Bronchial epithelial cell (primary cell): ENCODE results near the gene SH2D1B. TPM values are rescaled to one million over a fixed set of nuclear protein-coding genes. Genes with fewer than 3 reads are reported as not detected.

Experiments
- DNase-seq: peaks from one replicate; pipeline ENCODE4 v3.0.0-alpha.2; 2010; ENCODE audit warnings: low read depth
- FAIRE-seq: peaks from 2 replicates; lab custom pipeline; 2011; peaks lifted over from hg19 to GRCh38; lab: Jason Lieb, UNC
- H3K27me3 ChIP-seq: 2 replicates; pipeline ENCODE4 v1.5.1; 2011; ENCODE audit warnings: low read length; ENCODE audit not compliant: control insufficient read depth, insufficient read depth
- H3K36me3 ChIP-seq: 2 replicates; pipeline ENCODE4 v1.5.1; 2011; ENCODE audit warnings: low read length; ENCODE audit not compliant: control insufficient read depth, insufficient read depth
- H3K4me3 ChIP-seq: 2 replicates; pipeline ENCODE4 v1.5.1; 2011; ENCODE audit warnings: mild to moderate bottlenecking, low read depth, low read length, control low read depth
- total RNA-seq: library from RNA; depleted of rRNA; stranded (reverse); fragments of >200 nt; gene quantifications from 2 replicates; pipeline ENCODE4 v1.2.1, GENCODE V29; 2014
- TF ChIP-seq, protein P1 (sequence below): IDR thresholded peaks from 2 replicates; pipeline ENCODE4 v1.5.1; 2011; ENCODE audit warnings: mild to moderate bottlenecking, moderate library complexity, low read length, control low read depth, inconsistent platforms; ENCODE audit not compliant: insufficient read depth, severe bottlenecking

The SH2D1B gene
- total RNA-seq, 1 donor from 2014 or later, result not detected

DNA sequence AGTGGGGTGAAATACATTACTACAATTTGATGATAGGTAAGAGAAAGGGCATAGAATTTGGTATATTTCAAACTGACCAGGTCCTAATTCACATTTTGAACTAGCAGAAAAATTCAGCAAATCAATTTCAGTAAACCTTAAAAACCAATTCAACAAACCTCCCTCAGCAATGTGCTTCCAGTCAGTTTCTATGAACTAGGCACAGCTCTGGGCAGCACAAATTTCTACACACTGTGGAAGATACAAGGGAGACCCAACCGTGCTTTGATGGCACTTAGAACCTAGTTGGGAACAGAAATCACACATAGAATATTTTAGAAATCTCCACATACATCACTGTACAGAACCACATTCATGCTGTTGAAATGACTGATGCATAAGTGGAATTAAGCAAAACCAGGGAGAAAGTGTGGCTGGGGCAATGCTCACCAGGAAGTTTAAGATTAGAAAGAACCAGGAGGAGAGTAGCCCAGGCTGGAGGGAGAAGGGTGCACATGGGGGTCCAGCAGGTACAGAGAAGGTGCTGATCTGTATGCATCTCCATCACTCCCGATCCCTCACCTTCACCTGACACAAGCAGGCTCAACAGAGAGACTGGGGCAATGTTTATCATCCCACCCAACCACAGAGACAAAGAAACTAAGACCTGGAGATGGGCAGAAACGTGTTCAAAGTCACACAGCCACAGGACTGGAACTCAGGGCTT, 15.6 kb downstream of the SH2D1B start:
- Histone ChIP-seq H3K27me3 (peaks cover 3% of the 10 kb centered on the region), H3K36me3 (no peaks in the 10 kb centered on the region), H3K4me3 (no peak overlapping the region)
- DNase-seq (no peak), FAIRE-seq (peak; percentile 23)
- TF ChIP-seq, protein P1, sequence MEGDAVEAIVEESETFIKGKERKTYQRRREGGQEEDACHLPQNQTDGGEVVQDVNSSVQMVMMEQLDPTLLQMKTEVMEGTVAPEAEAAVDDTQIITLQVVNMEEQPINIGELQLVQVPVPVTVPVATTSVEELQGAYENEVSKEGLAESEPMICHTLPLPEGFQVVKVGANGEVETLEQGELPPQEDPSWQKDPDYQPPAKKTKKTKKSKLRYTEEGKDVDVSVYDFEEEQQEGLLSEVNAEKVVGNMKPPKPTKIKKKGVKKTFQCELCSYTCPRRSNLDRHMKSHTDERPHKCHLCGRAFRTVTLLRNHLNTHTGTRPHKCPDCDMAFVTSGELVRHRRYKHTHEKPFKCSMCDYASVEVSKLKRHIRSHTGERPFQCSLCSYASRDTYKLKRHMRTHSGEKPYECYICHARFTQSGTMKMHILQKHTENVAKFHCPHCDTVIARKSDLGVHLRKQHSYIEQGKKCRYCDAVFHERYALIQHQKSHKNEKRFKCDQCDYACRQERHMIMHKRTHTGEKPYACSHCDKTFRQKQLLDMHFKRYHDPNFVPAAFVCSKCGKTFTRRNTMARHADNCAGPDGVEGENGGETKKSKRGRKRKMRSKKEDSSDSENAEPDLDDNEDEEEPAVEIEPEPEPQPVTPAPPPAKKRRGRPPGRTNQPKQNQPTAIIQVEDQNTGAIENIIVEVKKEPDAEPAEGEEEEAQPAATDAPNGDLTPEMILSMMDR, result no peak

DNA sequence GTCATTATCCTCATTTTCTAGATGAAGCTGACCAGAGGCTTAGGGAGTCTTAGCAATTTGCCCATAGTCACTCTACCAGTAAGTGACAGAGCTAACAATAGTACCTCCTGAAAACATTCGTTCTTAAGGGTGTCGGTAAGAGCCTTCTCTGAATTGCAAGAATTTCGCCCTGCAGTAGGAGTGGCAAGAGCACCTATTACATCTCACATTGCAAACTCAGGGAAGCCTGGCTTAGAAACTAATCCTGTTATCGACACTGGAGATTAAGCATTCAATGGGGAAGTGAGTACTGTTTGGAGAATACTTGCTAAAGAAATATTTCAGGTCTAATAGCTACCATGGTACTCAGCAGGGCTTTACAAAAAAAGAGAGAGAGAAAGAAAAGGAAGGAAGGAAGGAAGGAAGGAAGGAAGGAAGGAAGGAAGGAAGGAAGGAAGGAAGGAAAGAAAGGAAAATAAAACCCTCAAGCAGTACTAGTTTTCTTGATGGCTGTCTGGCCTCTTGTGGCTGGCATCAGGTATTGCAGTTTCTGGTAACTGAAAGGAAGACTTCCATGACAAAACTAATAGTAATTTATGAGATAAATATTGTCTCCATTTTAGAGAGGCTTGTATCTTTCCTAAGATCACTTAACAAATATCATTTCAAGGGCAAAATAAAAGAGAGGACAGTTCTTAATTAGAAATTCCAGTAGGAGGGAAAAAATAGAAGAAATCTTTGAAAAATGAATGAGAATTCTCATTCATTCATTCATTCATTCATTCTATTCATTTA, 20.0 kb downstream of the SH2D1B start:
- TF ChIP-seq, protein P1, result peak; percentile 69
- FAIRE-seq, result no peak

DNA sequence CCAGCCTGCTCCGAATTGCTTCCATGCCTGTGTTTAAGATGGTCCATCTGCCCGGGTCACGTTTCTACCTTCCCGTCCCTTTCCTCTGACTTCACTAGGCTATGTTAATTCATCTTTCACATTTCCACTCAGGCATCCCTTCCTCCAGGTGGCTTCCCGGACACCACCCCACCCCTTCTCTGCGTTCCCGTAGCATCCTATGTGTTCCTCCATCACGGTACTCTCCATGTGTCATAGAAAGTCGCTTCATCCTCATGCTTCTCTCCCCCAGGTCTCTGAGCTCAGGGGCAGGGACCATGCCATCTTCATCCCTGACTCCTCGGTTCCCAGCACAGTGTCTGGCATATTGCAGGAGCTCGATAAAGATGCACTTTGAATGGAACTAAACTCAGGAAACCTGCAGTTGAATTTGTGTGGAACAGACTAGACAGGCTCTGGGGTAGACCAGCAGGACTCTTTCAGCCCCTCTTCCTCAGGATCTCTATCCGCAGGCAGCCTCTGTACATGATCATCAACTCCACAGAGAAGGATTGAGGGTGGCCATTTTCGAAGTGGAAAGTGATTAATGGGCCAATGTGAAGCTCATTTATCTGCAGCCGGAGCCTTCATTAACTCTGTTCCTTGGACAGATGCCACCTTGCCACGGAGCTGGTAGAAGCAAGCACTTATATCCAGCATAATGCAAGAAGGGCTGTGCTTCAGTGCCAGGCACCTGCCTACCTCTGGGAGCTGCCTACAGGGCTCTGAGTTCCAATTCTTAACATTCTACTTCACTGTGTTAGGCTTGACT, 21.3 kb downstream of the SH2D1B start:
- Histone ChIP-seq H3K4me3 (no peak overlapping the region), H3K27me3 (peaks cover under 1% of the 10 kb centered on the region), H3K36me3 (no peaks in the 10 kb centered on the region)
- DNase-seq, result no peak
- TF ChIP-seq, protein P1, result no peak
- peak; percentile 77 for FAIRE-seq

More for the DNA sequence above, 20.0 kb downstream of the SH2D1B start:
- Histone ChIP-seq H3K36me3 (no peaks in the 10 kb centered on the region), H3K4me3 (no peak overlapping the region), H3K27me3 (peaks cover 3% of the 10 kb centered on the region)
- peak; percentile 53 for DNase-seq

DNA sequence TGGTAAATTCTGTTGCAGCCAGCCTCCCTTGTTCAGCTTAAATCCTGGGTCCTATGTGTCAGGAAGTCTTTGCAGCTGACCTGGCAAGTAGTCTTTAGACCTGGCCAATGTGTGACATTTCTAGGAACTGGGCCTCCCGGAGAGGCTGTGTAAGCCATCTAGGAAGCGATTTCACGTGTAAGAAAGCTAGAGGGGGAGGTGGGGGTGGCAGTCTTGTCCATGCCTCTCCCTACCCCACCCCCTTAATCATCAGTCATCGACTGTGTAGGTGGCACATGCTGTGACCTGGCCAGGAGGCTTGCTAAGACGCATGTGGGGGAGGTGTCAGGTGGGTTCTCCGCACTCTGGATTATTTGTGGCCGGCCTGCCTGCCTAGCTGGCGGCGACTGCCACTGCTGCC, 22.0 kb downstream of the SH2D1B start:
- DNase-seq (no peak), FAIRE-seq (peak; percentile 50)
- TF ChIP-seq, protein P1, result no peak
- H3K27me3 ChIP-seq, result no peaks in the 10 kb centered on the region
- H3K4me3 ChIP-seq, result no peak overlapping the region
- no peaks in the 10 kb centered on the region for H3K36me3 ChIP-seq

GRCh38 chr1:162389021-162389818, 22.7 kb downstream of the SH2D1B start:
- FAIRE-seq (peak; percentile 52), DNase-seq (no peak)
- Histone ChIP-seq H3K4me3 (no peak overlapping the region), H3K36me3 (no peaks in the 10 kb centered on the region), H3K27me3 (no peaks in the 10 kb centered on the region)
- TF ChIP-seq, protein P1, result no peak
